K562 (cell line): ENCODE results near the gene CDKN2AIPNL. TPM values are rescaled to one million over a fixed set of nuclear protein-coding genes. Genes with fewer than 3 reads are reported as not detected.

ENCODE experiments used
- ARID3A ChIP-seq: IDR thresholded peaks from 2 replicates; pipeline ENCODE4 v1.6.1; 2012; ENCODE audit warnings: low read depth, low read length, improper control_type of control experiment, borderline replicate concordance
- BCOR ChIP-seq: fragments of 450-650 bp; IDR thresholded peaks from 2 replicates; pipeline ENCODE4 v1.6.1; 2016
- CBFA2T3 ChIP-seq: fragments of 450-650 bp; IDR thresholded peaks from 2 replicates; pipeline ENCODE4 v1.6.1; 2017
- DPF2 ChIP-seq: fragments of 450-650 bp; IDR thresholded peaks from 2 replicates; pipeline ENCODE4 v1.6.1; 2016
- EP400 ChIP-seq: fragments of 450-650 bp; IDR thresholded peaks from 2 replicates; pipeline ENCODE4 v1.6.1; 2017; ENCODE audit warnings: antibody characterized with exemption, mild to moderate bottlenecking, moderate library complexity
- GABPA ChIP-seq: fragments of 200-800 bp; sonication (Bioruptor generic); conservative IDR thresholded peaks from 2 replicates; pipeline ENCODE4 v1.6.1; 2016; ENCODE audit warnings: low read depth, missing genetic modification characterization, missing compliant biosample characterization
- KDM1A ChIP-seq, 2 experiments: fragments of 450-650 bp; IDR thresholded peaks; 2 replicates each; pipeline ENCODE4 v1.6.1; 2016; ENCODE audit warnings: mild to moderate bottlenecking in 2 of 2
- NFE2 ChIP-seq: IDR thresholded peaks from 2 replicates; pipeline ENCODE4 v1.6.1; 2014; ENCODE audit warnings: antibody characterized with exemption, low read depth
- NR1H2 ChIP-seq: sonication (generic); formaldehyde crosslinking; IDR thresholded peaks from 2 replicates; pipeline ENCODE4 v1.4.0; 2020; ENCODE audit warnings: mild to moderate bottlenecking, missing genetic modification reagents
- PRPF4 ChIP-seq: fragments of 200-400 bp; formaldehyde crosslinking; IDR thresholded peaks from one replicate; pipeline ENCODE4 v1.6.1; 2017; ENCODE audit warnings: low read length, low read depth, mild to moderate bottlenecking; ENCODE audit not compliant: insufficient read depth, poor library complexity, severe bottlenecking
- SMAD1 ChIP-seq: fragments of 150-350 bp; IDR thresholded peaks from 2 replicates; pipeline ENCODE4 v1.6.1; 2014; ENCODE audit warnings: low read length, low read depth; ENCODE audit not compliant: partially characterized antibody
- TBP ChIP-seq: optimal IDR thresholded peaks from 2 replicates; pipeline ENCODE3; 2011; ENCODE audit warnings: low read depth, low read length, improper control_type of control experiment
- TRIM24 ChIP-seq, 2 experiments: fragments of 450-650 bp; IDR thresholded peaks; 2 replicates each; pipeline ENCODE4 v1.6.1; 2016
- ZFX ChIP-seq: sonication (generic); formaldehyde crosslinking; IDR thresholded peaks from 2 replicates; pipeline ENCODE4 v1.8.0; 2022; ENCODE audit warnings: mild to moderate bottlenecking, missing genetic modification reagents, moderate library complexity
- ZKSCAN3 ChIP-seq: fragments of 250-450 bp; sonication (Bioruptor Pico); IDR thresholded peaks from 2 replicates; pipeline ENCODE4 v1.4.0; 2020
- ZNF316 ChIP-seq: fragments of 450-650 bp; IDR thresholded peaks from 2 replicates; pipeline ENCODE4 v1.6.1; 2016
- ZNF507 ChIP-seq: conservative IDR thresholded peaks from 2 replicates; pipeline ENCODE4 v1.6.1; 2017; ENCODE audit warnings: missing genetic modification characterization, missing compliant biosample characterization
- ZNF644 ChIP-seq: fragments of 200-800 bp; sonication (Bioruptor generic); IDR thresholded peaks from 2 replicates; pipeline ENCODE4 v1.6.1; 2016; ENCODE audit warnings: low read depth, missing genetic modification characterization, missing compliant biosample characterization
- ZNF778 ChIP-seq: fragments of 450-650 bp; formaldehyde crosslinking; IDR thresholded peaks from 2 replicates; pipeline ENCODE4 v1.4.0; 2020; ENCODE audit warnings: mild to moderate bottlenecking, moderate library complexity
- polyA plus RNA-seq, 8 experiments: library from polyadenylated mRNA; depleted of rRNA in 4 of 8; stranded (reverse) in 5 of 8; unstranded in 3 of 8; fragments of >200 nt; fragmentation: Nextera tagmentation in 2 of 8; fragmentation: Illumina TruSeq in 1 of 8; extraction: Ambion mirVana in 2 of 8; extraction: Trizol in 1 of 8; gene quantifications; 2 replicates each; pipeline versions ENCODE4 v1.2.1 to v1.2.3, GENCODE V29; 2011 to 2014; ENCODE audit warnings: inconsistent platforms in 1 of 8, missing spikeins in 1 of 8
- total RNA-seq, 7 experiments: library from RNA; depleted of rRNA in 6 of 7; stranded (reverse); fragments of >200 nt in 6 of 7; fragmentation: Illumina TruSeq in 2 of 7; extraction: Trizol in 2 of 7; gene quantifications; 2 replicates each; pipeline versions ENCODE4 v1.2.1 to v1.2.3, GENCODE V29; 2011 to 2021; ENCODE audit warnings: low replicate concordance in 1 of 7
- TF ChIP-seq, protein P1 (sequence below), 2 experiments: fragments of 450-650 bp; conservative IDR thresholded peaks; 2 replicates each; pipeline ENCODE4 v1.6.1; 2017; ENCODE audit warnings: mild to moderate bottlenecking in 2 of 2, moderate library complexity in 2 of 2
- TF ChIP-seq, protein P2 (sequence below): fragments of 450-650 bp; IDR thresholded peaks from 2 replicates; pipeline ENCODE4 v1.6.1; 2016; ENCODE audit warnings: low read depth, mild to moderate bottlenecking, moderate library complexity
- TF ChIP-seq, protein P3 (sequence below), 2 experiments: IDR thresholded peaks; 2 replicates each; pipeline ENCODE4 v1.6.1; 2012; ENCODE audit warnings: improper control_type of control experiment in 2 of 2, low read depth in 2 of 2, low read length in 2 of 2, borderline replicate concordance in 1 of 2
- TF ChIP-seq, protein P4 (sequence below): sonication (generic); formaldehyde crosslinking; IDR thresholded peaks from 2 replicates; pipeline ENCODE4 v1.8.0; 2022; ENCODE audit warnings: mild to moderate bottlenecking, missing genetic modification reagents

Gene CDKN2AIPNL
- total and polyA plus RNA-seq, 9 of the 15 experiments (the other 6 are each of a cell fraction or from before 2014, with no cell fraction given), result 19.9 to 46.9 (median 42.2) TPM

DNA sequence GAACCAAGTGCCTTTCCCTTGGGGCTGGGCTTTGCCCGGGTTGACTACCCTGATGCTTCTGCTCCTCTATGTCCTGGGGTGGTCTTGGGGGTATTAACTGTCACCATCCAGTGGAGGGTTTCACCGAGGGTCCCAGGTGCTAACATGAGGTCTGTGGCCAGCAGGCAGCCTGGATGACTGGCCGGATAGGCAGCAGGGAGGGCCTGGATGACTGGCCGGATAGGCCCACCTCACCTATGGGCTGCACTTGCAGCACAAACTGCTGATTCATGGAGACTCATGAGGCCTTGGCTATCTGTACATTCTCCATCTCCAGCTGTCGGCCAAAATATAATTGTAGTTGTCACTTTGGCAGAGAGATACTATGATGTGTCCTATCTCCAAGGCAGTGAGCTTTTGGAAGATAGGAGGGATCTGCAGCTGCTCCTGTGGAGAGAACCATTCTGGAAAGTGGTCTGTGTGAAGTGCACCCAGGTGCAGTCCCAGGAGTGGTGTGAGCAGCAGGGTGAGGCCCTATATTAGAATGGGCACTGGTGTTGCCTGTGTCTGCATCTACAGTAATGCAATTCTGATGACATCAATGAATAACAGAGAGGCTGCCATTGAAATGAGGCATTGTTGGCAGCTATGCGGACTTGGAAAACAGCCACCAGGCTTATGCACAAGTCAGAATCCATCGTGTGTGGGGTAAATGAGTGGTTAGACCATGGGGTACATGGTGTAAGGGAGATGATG lies 26.3 kb upstream of the CDKN2AIPNL start (continued):
- TF ChIP-seq CBFA2T3 (peak; percentile 97), GABPA (tag) (no peak), PRPF4 (no peak), NFE2 (peak; percentile 99), TBP (peak; percentile 12), EP400 (no peak; the same call in 1 of the 2 replicates), BCOR (no peak), ZNF507 (tag) (no peak), ZNF644 (tag) (0 out of 2 replicates have a peak, but pooled peaks have one; percentile 25), SMAD1 (peak; percentile 34), ZNF316 (peak; percentile 99), NR1H2 (peak; percentile 40; the same call in 1 of the 2 replicates), ZFX (CRISPR knock-in tag) (peak; percentile 68), DPF2 (peak; percentile 93), ARID3A (peak; percentile 43; the same call in 1 of the 2 replicates), ZNF778 (CRISPR knock-in tag) (no peak), TRIM24 (IDR thresholded peaks at IDR 0.05) (peak; percentile 90 to 94), KDM1A (IDR thresholded peaks at IDR 0.05) (peak; percentile 64 to 69; a peak in 3 of 4 replicates), ZKSCAN3 (CRISPR knock-in tag) (no peak)
- TF ChIP-seq, protein P1, sequence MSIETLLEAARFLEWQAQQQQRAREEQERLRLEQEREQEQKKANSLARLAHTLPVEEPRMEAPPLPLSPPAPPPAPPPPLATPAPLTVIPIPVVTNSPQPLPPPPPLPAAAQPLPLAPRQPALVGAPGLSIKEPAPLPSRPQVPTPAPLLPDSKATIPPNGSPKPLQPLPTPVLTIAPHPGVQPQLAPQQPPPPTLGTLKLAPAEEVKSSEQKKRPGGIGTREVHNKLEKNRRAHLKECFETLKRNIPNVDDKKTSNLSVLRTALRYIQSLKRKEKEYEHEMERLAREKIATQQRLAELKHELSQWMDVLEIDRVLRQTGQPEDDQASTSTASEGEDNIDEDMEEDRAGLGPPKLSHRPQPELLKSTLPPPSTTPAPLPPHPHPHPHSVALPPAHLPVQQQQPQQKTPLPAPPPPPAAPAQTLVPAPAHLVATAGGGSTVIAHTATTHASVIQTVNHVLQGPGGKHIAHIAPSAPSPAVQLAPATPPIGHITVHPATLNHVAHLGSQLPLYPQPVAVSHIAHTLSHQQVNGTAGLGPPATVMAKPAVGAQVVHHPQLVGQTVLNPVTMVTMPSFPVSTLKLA (conservative IDR thresholded peaks at IDR 0.05), result peak in 1 of 2 experiments; percentile 43; a peak in 2 of 4 replicates
- TF ChIP-seq, protein P2, sequence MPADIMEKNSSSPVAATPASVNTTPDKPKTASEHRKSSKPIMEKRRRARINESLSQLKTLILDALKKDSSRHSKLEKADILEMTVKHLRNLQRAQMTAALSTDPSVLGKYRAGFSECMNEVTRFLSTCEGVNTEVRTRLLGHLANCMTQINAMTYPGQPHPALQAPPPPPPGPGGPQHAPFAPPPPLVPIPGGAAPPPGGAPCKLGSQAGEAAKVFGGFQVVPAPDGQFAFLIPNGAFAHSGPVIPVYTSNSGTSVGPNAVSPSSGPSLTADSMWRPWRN, result no peak
- TF ChIP-seq, protein P3, sequence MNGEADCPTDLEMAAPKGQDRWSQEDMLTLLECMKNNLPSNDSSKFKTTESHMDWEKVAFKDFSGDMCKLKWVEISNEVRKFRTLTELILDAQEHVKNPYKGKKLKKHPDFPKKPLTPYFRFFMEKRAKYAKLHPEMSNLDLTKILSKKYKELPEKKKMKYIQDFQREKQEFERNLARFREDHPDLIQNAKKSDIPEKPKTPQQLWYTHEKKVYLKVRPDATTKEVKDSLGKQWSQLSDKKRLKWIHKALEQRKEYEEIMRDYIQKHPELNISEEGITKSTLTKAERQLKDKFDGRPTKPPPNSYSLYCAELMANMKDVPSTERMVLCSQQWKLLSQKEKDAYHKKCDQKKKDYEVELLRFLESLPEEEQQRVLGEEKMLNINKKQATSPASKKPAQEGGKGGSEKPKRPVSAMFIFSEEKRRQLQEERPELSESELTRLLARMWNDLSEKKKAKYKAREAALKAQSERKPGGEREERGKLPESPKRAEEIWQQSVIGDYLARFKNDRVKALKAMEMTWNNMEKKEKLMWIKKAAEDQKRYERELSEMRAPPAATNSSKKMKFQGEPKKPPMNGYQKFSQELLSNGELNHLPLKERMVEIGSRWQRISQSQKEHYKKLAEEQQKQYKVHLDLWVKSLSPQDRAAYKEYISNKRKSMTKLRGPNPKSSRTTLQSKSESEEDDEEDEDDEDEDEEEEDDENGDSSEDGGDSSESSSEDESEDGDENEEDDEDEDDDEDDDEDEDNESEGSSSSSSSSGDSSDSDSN (IDR thresholded peaks at IDR 0.05; ENCODE audit: borderline replicate concordance in 1 of 2, low read depth in 2 of 2, low read length in 2 of 2), result peak in 1 of 2 experiments; percentile 85; a peak in 2 of 4 replicates
- TF ChIP-seq, protein P4, sequence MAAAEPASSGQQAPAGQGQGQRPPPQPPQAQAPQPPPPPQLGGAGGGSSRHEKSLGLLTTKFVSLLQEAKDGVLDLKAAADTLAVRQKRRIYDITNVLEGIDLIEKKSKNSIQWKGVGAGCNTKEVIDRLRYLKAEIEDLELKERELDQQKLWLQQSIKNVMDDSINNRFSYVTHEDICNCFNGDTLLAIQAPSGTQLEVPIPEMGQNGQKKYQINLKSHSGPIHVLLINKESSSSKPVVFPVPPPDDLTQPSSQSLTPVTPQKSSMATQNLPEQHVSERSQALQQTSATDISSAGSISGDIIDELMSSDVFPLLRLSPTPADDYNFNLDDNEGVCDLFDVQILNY, result no peak
